Measurements from ENCODE around the gene HLA-B. TPM values are rescaled to one million over a fixed set of nuclear protein-coding genes. Genes with fewer than 3 reads are reported as not detected.

The HLA-B gene
- total RNA-seq, 1 donor from 2014 or later: 29.5 TPM

GRCh38 chr6:31351033-31351380 is 6.0 kb downstream of the HLA-B start:
- Mint-ChIP-seq H3K9me3 (no peaks in the 10 kb centered on the region), H3K4me3 (no peak overlapping the region), H3K27ac (ENCODE audit: unreplicated experiment) (no peak overlapping the region), H3K27me3 (ENCODE audit: low read depth) (peaks cover 79% of the 10 kb centered on the region), H3K4me1 (peaks cover 17% of the 10 kb centered on the region), H3K36me3 (ENCODE audit: low read depth) (no peaks in the 10 kb centered on the region)
- TF ChIP-seq, protein P1, sequence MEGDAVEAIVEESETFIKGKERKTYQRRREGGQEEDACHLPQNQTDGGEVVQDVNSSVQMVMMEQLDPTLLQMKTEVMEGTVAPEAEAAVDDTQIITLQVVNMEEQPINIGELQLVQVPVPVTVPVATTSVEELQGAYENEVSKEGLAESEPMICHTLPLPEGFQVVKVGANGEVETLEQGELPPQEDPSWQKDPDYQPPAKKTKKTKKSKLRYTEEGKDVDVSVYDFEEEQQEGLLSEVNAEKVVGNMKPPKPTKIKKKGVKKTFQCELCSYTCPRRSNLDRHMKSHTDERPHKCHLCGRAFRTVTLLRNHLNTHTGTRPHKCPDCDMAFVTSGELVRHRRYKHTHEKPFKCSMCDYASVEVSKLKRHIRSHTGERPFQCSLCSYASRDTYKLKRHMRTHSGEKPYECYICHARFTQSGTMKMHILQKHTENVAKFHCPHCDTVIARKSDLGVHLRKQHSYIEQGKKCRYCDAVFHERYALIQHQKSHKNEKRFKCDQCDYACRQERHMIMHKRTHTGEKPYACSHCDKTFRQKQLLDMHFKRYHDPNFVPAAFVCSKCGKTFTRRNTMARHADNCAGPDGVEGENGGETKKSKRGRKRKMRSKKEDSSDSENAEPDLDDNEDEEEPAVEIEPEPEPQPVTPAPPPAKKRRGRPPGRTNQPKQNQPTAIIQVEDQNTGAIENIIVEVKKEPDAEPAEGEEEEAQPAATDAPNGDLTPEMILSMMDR (conservative IDR thresholded peaks at IDR 0.05): no peak
- no peak for DNase-seq (ENCODE audit: low read depth, low spot score)

DNA sequence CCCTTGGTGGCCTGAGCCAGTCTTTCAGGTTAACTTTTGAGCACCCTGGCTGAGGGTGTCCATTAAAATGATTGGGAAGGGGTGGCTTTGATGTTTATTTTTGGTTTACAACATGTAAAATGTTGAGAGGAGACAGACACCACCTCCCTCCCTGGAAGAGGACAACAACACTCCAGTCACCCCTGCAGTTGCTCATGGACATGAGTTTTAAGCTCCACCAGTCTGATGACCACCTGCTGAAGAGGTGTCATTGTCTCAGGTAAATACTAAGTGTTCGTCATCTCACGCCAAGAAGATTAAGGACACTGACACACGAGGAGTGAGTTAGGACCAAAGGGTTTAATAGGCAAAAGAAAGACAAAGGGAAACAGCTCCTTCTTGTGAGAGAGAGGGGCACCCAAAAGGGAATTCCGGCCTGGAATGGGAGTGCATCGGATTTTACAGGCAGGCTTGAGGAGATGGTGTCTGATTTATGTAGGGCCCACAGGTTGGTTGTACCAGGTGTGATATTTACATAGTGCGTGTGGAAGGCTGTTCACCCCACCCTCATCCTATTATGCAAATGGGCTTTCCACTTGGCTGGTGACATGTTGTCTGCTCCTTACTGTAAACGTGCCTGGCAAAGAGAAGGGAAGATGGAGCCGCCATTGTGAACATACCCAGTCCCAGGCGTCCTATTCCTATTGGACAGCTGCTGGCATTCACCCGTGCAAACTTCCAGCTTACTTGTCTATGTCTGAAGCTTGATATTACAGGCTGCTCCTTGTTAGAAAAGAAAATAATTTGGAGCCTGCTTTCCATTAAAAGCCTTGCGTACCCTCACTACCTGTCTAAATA is 6.6 kb downstream of the HLA-B start:
- TF ChIP-seq, protein P1 (conservative IDR thresholded peaks at IDR 0.05): no peak
- H3K27ac Mint-ChIP-seq (ENCODE audit: unreplicated experiment): no peak overlapping the region
- no peaks in the 10 kb centered on the region for H3K9me3 Mint-ChIP-seq
- peaks cover 73% of the 10 kb centered on the region for H3K27me3 Mint-ChIP-seq (ENCODE audit: low read depth)
- no peaks in the 10 kb centered on the region for H3K36me3 Mint-ChIP-seq (ENCODE audit: low read depth)
- no peak for DNase-seq (ENCODE audit: low read depth, low spot score)
- H3K4me1 Mint-ChIP-seq: peaks cover 17% of the 10 kb centered on the region
- no peak overlapping the region for H3K4me3 Mint-ChIP-seq

DNA sequence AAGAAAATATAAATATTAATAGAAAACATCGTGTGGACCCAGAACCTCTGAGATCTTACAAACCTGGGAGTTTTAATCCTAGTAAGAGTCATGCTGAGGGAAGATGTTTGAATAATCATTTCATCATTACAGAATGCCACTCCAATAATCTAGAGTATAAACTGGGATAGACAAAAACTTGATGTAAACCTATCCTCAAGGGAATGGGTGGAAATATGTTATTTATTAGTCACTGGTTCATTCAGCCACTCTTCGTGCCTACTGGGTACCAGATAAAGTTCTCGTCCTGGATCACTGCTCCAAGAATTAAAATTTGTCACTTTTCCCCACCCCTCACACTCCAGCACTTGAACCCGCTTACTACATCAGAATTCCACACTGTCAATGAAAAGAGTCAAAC is 7.7 kb downstream of the HLA-B start:
- H3K4me3 Mint-ChIP-seq: no peak overlapping the region
- H3K36me3 Mint-ChIP-seq (ENCODE audit: low read depth): no peaks in the 10 kb centered on the region
- peaks cover 17% of the 10 kb centered on the region for H3K4me1 Mint-ChIP-seq
- H3K27ac Mint-ChIP-seq (ENCODE audit: unreplicated experiment): no peak overlapping the region
- H3K27me3 Mint-ChIP-seq (ENCODE audit: low read depth): peaks cover 62% of the 10 kb centered on the region
- no peaks in the 10 kb centered on the region for H3K9me3 Mint-ChIP-seq
- no peak for DNase-seq (ENCODE audit: low read depth, low spot score)
- TF ChIP-seq, protein P1 (conservative IDR thresholded peaks at IDR 0.05): no peak

- Mint-ChIP-seq H3K4me1 (no peaks in the 10 kb centered on the region), H3K27ac (ENCODE audit: unreplicated experiment) (no peak overlapping the region)
These were observed 11.8 kb downstream of the HLA-B start for GRCh38 chr6:31345026-31345730.

DNA sequence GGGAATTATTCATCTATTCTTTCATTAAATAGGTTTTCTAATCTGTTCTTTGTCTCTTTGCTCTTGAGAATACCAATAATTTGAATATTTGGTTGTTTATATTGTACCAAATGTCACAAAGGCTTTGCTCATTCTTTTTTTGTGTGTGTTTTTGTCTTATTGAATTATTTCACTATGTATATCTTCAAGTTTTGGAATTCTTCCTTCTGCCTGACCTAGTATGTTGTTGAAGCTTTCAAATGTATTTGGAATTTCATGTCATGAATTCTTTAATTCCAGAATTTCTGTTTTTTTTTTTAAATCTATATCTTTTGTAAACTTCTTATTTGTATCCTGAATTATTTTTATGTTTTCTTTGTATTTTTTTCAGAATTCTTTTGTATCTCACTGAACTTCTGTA is 16.8 kb downstream of the HLA-B start:
- Mint-ChIP-seq H3K4me3 (no peak overlapping the region), H3K27me3 (ENCODE audit: low read depth) (peaks cover 16% of the 10 kb centered on the region), H3K27ac (ENCODE audit: unreplicated experiment) (no peak overlapping the region), H3K4me1 (no peaks in the 10 kb centered on the region), H3K9me3 (peaks cover 27% of the 10 kb centered on the region), H3K36me3 (ENCODE audit: low read depth) (peaks cover 17% of the 10 kb centered on the region)
- TF ChIP-seq, protein P1 (conservative IDR thresholded peaks at IDR 0.05): no peak
- DNase-seq (ENCODE audit: low read depth, low spot score): no peak

More at GRCh38 chr6:31345026-31345730, 11.8 kb downstream of the HLA-B start:
- TF ChIP-seq, protein P1 (conservative IDR thresholded peaks at IDR 0.05): no peak
- Mint-ChIP-seq H3K27me3 (ENCODE audit: low read depth) (peaks cover 30% of the 10 kb centered on the region), H3K9me3 (peaks cover 6% of the 10 kb centered on the region), H3K4me3 (no peak overlapping the region), H3K36me3 (ENCODE audit: low read depth) (peaks cover 5% of the 10 kb centered on the region)
- DNase-seq (ENCODE audit: low read depth, low spot score): no peak

Data from neural crest cell (in vitro differentiated cells).